BE2C (cell line): ENCODE measurements around the gene NOX3.

Experiments used
- DNase-seq: peaks from one replicate; pipeline ENCODE4 v3.0.0-alpha.2; 2020
- H3K27me3 ChIP-seq: fragments of 250-450 bp; sonication (Bioruptor Pico); 2 replicates; pipeline ENCODE4 v1.5.1; 2020; ENCODE audit warnings: mild to moderate bottlenecking
- H3K36me3 ChIP-seq: fragments of 250-450 bp; sonication (Bioruptor Pico); 2 replicates; pipeline ENCODE4 v1.5.1; 2020; ENCODE audit warnings: mild to moderate bottlenecking
- H3K4me1 ChIP-seq: fragments of 250-450 bp; sonication (Bioruptor Pico); 2 replicates; pipeline ENCODE4 v1.5.1; 2020
- H3K4me3 ChIP-seq: 2 replicates; pipeline ENCODE4 v1.5.1; 2011; ENCODE audit warnings: low read depth, low read length
- H3K9me3 ChIP-seq: fragments of 250-450 bp; sonication (Bioruptor Pico); 2 replicates; pipeline ENCODE4 v1.5.1; 2020
- CTCF ChIP-seq: IDR thresholded peaks from 2 replicates; pipeline ENCODE4 v1.5.1; 2012; ENCODE audit warnings: mild to moderate bottlenecking, low read depth, low read length

The NOX3 gene

GRCh38 chr6:155347800-155348199 lies 107.8 kb downstream of the NOX3 start:
- no peak for TF ChIP-seq CTCF
- peaks cover 4% of the 10 kb centered on the region; the same call in 1 of the 2 replicates for H3K9me3 ChIP-seq
- H3K36me3 ChIP-seq = no peaks in the 10 kb centered on the region
- no peaks in the 10 kb centered on the region for H3K27me3 ChIP-seq
- no peak for DNase-seq
- H3K4me3 ChIP-seq = no peak overlapping the region
- no peaks in the 10 kb centered on the region for H3K4me1 ChIP-seq

- H3K27me3 ChIP-seq = no peaks in the 10 kb centered on the region
- no peak for DNase-seq
Measured at GRCh38 chr6:155346957-155347356, 108.7 kb downstream of the NOX3 start.

More at GRCh38 chr6:155346957-155347356, 108.7 kb downstream of the NOX3 start:
- TF ChIP-seq CTCF = no peak
- Histone ChIP-seq H3K36me3 (no peaks in the 10 kb centered on the region), H3K4me1 (no peaks in the 10 kb centered on the region), H3K4me3 (no peak overlapping the region), H3K9me3 (peaks cover 4% of the 10 kb centered on the region; the same call in 1 of the 2 replicates)
